GM23338 (cell line): ENCODE data around the gene PIK3AP1. TPM values are rescaled to one million over a fixed set of nuclear protein-coding genes. Genes with fewer than 3 reads are reported as not detected.

Experiments used
- ATAC-seq: fragments of 200-7000 bp; cut with Tn5 transposase; 3 replicates; pipeline ENCODE4 v1.9.1; 2020
- DNase-seq: peaks from one replicate; pipeline ENCODE4 v3.0.0-alpha.2; 2015; ENCODE audit warnings: low spot score
- H2AFZ ChIP-seq: fragments of 200-600 bp; sonication (generic); 2 replicates; pipeline ENCODE4 v1.8.0; 2016; ENCODE audit warnings: antibody characterized with exemption, mild to moderate bottlenecking, moderate library complexity
- H3F3A ChIP-seq: fragments of 200-600 bp; sonication (generic); replicated peaks from 2 replicates; pipeline ENCODE4 v1.8.0; 2017; ENCODE audit warnings: antibody characterized with exemption, mixed run types, low read depth
- H3K27ac ChIP-seq: fragments of 200-600 bp; sonication (generic); 2 replicates; pipeline ENCODE4 v1.6.1; 2016; ENCODE audit warnings: low read depth
- H3K27me3 ChIP-seq: fragments of 200-600 bp; sonication (generic); 2 replicates; pipeline ENCODE4 v1.8.0; 2016; ENCODE audit warnings: mild to moderate bottlenecking, mixed run types, moderate library complexity; ENCODE audit not compliant: insufficient read depth
- H3K36me3 ChIP-seq: fragments of 200-600 bp; sonication (generic); 2 replicates; pipeline ENCODE4 v1.8.0; 2016; ENCODE audit warnings: mild to moderate bottlenecking; ENCODE audit not compliant: insufficient read depth
- H3K4me1 ChIP-seq: fragments of 200-600 bp; sonication (generic); 2 replicates; pipeline ENCODE4 v1.8.0; 2016; ENCODE audit warnings: mild to moderate bottlenecking, moderate library complexity; ENCODE audit not compliant: insufficient read depth
- H3K4me2 ChIP-seq: fragments of 200-600 bp; sonication (generic); 2 replicates; pipeline ENCODE4 v1.7.1; 2017; ENCODE audit warnings: mixed run types
- H3K4me3 ChIP-seq: fragments of 200-600 bp; sonication (generic); 2 replicates; pipeline ENCODE4 v1.6.1; 2016; ENCODE audit warnings: mixed run types
- H3K79me2 ChIP-seq: fragments of 200-600 bp; sonication (generic); replicated peaks from 2 replicates; pipeline ENCODE4 v1.8.0; 2017; ENCODE audit warnings: mild to moderate bottlenecking; ENCODE audit not compliant: insufficient read depth
- H3K9me2 ChIP-seq: fragments of 200-600 bp; sonication (generic); 2 replicates; pipeline ENCODE4 v1.8.0; 2017; ENCODE audit not compliant: insufficient read depth
- H4K20me1 ChIP-seq: fragments of 200-600 bp; sonication (generic); replicated peaks from 2 replicates; pipeline ENCODE4 v1.8.0; 2017; ENCODE audit warnings: mild to moderate bottlenecking; ENCODE audit not compliant: insufficient read depth
- H3K27ac Mint-ChIP-seq: 2 replicates; pipeline ENCODE4 v1.8.0; 2020; ENCODE audit warnings: inconsistent platforms, mild to moderate bottlenecking, moderate library complexity, mixed read lengths
- H3K27me3 Mint-ChIP-seq: 3 replicates; pipeline ENCODE4 v1.8.0; 2022; ENCODE audit warnings: low read depth, mild to moderate bottlenecking, moderate library complexity, mixed read lengths, inconsistent platforms; ENCODE audit not compliant: insufficient read depth, poor library complexity
- H3K36me3 Mint-ChIP-seq: 3 replicates; pipeline ENCODE4 v1.8.0; 2021; ENCODE audit warnings: low read depth, mild to moderate bottlenecking, inconsistent platforms, moderate library complexity, mixed read lengths
- H3K4me1 Mint-ChIP-seq: 3 replicates; pipeline ENCODE4 v1.8.0; 2020; ENCODE audit warnings: mild to moderate bottlenecking, inconsistent platforms, mixed read lengths
- H3K4me3 Mint-ChIP-seq: 3 replicates; pipeline ENCODE4 v1.8.0; 2021; ENCODE audit warnings: moderate library complexity, mild to moderate bottlenecking, inconsistent platforms, mixed read lengths
- H3K9me3 Mint-ChIP-seq: 3 replicates; pipeline ENCODE4 v1.8.0; 2020; ENCODE audit warnings: moderate library complexity, mild to moderate bottlenecking, inconsistent platforms, mixed read lengths
- EZH2phosphoT487 ChIP-seq: fragments of 200-600 bp; sonication (generic); IDR thresholded peaks from one replicate; pipeline ENCODE4 v1.8.1; 2018; ENCODE audit warnings: antibody characterized with exemption; ENCODE audit not compliant: unreplicated experiment
- JUNB ChIP-seq: IDR thresholded peaks from one replicate; pipeline ENCODE4 v1.6.1; 2016; ENCODE audit warnings: antibody characterized with exemption; ENCODE audit not compliant: unreplicated experiment
- NANOG ChIP-seq: IDR thresholded peaks from 2 replicates; pipeline ENCODE4 v1.6.1; 2016; ENCODE audit warnings: antibody characterized with exemption, borderline replicate concordance
- STAT1 ChIP-seq: IDR thresholded peaks from one replicate; pipeline ENCODE4 v1.6.1; 2016; ENCODE audit warnings: antibody characterized with exemption; ENCODE audit not compliant: unreplicated experiment
- ZNF114 ChIP-seq: fragments of 250-450 bp; sonication (Bioruptor Pico); IDR thresholded peaks from 2 replicates; pipeline ENCODE4 v1.5.0; 2020; ENCODE audit warnings: mild to moderate bottlenecking, moderate library complexity
- ZNF331 ChIP-seq: fragments of 250-450 bp; sonication (Bioruptor Pico); IDR thresholded peaks from 2 replicates; pipeline ENCODE4 v1.5.0; 2020; ENCODE audit warnings: low read depth, mild to moderate bottlenecking, moderate library complexity
- polyA plus RNA-seq: library from polyadenylated mRNA; unstranded; fragments of >200 nt; fragmentation: Nextera tagmentation; extraction: Ambion mirVana; gene quantifications from 2 replicates; pipeline ENCODE4 v1.2.1, GENCODE V29; 2016
- total RNA-seq: library from RNA; depleted of rRNA; stranded (reverse); fragments of >200 nt; shearing (Covaris generic); gene quantifications from 2 replicates; pipeline ENCODE4 v1.2.3, GENCODE V29; 2014
- TF ChIP-seq, protein P1 (sequence below): fragments of 250-450 bp; sonication (Bioruptor Pico); IDR thresholded peaks from 2 replicates; pipeline ENCODE4 v1.5.0; 2020; ENCODE audit warnings: mild to moderate bottlenecking, moderate library complexity
- TF ChIP-seq, protein P2 (sequence below): IDR thresholded peaks from 2 replicates; pipeline ENCODE4 v1.6.1; 2016; ENCODE audit warnings: antibody characterized with exemption
- TF ChIP-seq, protein P3 (sequence below), 2 experiments: fragments of 200-600 bp in 1 of 2; sonication (generic) in 1 of 2; conservative IDR thresholded peaks; 2 replicates each; pipeline versions ENCODE4 v1.5.1 to v1.6.1; 2016 to 2017; ENCODE audit warnings: antibody characterized with exemption in 2 of 2, low read depth in 2 of 2, mild to moderate bottlenecking in 2 of 2, moderate library complexity in 1 of 2

The PIK3AP1 gene
- total and polyA plus RNA-seq, 2 experiments from 2014 or later, result 0.65 to 2.3 TPM

DNA sequence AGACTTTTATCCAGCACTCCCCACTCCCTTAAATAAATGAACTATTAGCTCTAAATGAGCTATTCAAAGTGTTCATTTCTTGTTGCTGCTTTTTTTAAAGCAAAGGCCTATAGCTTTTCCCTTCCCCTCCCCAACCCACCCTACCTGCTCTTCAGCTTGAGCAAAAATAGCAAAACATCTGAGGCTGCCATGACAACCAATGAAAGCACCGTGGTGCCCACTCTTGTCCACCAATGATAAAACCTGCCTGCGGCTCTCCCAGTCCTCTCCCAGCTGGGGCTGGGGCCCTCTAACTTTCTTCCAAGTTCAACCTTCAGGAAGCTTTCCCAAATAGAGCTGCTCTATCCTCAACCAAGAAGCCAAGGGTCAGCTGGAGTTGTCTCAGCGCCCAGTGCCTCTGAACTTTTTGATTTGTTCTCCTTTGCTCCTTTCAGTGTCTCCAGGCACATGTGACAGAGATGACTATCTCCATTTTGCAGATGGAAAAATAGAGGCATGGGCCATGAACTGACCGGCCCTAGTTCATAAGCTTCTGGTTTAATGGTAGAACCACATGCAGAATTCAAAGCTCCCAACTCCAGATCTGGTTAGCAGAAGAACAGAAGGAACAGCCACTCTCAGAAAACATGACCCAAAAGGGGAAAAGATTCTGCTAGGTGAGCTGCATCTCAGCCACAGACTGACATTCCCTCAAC lies 47.7 kb downstream of the PIK3AP1 start (continued):
- no peak for TF ChIP-seq EZH2phosphoT487
- TF ChIP-seq, protein P1, sequence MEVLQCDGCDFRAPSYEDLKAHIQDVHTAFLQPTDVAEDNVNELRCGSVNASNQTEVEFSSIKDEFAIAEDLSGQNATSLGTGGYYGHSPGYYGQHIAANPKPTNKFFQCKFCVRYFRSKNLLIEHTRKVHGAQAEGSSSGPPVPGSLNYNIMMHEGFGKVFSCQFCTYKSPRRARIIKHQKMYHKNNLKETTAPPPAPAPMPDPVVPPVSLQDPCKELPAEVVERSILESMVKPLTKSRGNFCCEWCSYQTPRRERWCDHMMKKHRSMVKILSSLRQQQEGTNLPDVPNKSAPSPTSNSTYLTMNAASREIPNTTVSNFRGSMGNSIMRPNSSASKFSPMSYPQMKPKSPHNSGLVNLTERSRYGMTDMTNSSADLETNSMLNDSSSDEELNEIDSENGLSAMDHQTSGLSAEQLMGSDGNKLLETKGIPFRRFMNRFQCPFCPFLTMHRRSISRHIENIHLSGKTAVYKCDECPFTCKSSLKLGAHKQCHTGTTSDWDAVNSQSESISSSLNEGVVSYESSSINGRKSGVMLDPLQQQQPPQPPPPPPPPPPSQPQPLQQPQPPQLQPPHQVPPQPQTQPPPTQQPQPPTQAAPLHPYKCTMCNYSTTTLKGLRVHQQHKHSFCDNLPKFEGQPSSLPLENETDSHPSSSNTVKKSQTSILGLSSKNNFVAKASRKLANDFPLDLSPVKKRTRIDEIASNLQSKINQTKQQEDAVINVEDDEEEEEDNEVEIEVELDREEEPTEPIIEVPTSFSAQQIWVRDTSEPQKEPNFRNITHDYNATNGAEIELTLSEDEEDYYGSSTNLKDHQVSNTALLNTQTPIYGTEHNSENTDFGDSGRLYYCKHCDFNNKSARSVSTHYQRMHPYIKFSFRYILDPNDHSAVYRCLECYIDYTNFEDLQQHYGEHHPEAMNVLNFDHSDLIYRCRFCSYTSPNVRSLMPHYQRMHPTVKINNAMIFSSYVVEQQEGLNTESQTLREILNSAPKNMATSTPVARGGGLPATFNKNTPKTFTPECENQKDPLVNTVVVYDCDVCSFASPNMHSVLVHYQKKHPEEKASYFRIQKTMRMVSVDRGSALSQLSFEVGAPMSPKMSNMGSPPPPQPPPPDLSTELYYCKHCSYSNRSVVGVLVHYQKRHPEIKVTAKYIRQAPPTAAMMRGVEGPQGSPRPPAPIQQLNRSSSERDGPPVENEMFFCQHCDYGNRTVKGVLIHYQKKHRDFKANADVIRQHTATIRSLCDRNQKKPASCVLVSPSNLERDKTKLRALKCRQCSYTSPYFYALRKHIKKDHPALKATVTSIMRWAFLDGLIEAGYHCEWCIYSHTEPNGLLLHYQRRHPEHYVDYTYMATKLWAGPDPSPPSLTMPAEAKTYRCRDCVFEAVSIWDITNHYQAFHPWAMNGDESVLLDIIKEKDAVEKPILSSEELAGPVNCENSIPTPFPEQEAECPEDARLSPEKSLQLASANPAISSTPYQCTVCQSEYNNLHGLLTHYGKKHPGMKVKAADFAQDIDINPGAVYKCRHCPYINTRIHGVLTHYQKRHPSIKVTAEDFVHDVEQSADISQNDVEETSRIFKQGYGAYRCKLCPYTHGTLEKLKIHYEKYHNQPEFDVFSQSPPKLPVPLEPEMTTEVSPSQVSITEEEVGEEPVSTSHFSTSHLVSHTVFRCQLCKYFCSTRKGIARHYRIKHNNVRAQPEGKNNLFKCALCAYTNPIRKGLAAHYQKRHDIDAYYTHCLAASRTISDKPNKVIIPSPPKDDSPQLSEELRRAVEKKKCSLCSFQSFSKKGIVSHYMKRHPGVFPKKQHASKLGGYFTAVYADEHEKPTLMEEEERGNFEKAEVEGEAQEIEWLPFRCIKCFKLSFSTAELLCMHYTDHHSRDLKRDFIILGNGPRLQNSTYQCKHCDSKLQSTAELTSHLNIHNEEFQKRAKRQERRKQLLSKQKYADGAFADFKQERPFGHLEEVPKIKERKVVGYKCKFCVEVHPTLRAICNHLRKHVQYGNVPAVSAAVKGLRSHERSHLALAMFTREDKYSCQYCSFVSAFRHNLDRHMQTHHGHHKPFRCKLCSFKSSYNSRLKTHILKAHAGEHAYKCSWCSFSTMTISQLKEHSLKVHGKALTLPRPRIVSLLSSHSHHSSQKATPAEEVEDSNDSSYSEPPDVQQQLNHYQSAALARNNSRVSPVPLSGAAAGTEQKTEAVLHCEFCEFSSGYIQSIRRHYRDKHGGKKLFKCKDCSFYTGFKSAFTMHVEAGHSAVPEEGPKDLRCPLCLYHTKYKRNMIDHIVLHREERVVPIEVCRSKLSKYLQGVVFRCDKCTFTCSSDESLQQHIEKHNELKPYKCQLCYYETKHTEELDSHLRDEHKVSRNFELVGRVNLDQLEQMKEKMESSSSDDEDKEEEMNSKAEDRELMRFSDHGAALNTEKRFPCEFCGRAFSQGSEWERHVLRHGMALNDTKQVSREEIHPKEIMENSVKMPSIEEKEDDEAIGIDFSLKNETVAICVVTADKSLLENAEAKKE (CRISPR knock-in tag), result no peak
- TF ChIP-seq, protein P2, sequence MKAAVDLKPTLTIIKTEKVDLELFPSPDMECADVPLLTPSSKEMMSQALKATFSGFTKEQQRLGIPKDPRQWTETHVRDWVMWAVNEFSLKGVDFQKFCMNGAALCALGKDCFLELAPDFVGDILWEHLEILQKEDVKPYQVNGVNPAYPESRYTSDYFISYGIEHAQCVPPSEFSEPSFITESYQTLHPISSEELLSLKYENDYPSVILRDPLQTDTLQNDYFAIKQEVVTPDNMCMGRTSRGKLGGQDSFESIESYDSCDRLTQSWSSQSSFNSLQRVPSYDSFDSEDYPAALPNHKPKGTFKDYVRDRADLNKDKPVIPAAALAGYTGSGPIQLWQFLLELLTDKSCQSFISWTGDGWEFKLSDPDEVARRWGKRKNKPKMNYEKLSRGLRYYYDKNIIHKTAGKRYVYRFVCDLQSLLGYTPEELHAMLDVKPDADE, result no peak
- no peak for TF ChIP-seq ZNF331
- no peak for TF ChIP-seq STAT1

DNA sequence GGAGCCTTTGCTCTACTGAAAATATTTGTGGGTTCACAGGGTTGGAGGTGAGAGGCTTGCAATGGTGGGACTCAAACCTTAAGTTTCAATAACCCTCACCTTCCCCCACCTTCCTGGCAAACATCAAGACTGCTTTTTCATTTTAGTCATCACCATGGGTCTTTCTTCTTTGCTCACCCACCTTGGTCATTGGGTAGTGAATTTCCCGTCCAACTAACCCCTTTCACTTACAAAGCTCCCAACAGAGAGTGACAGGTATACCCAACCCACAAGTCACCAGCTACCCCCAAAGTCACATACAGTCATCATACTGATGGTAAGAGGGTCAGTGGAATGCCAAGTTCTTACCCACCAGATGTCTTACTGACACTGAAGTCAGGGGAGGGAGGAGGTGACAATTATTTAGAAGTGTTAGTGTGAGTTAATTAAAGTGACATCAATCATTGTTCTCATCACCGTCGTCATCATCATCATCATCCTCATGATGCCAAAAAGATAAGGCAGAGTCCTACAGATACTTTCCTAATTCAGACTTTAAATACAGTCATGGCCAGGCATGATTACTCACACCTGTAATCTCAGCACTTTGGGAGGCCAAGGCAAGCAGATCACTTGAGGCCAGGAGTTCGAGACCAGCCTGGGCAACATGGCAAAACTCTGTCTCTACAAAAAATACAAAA lies 49.0 kb downstream of the PIK3AP1 start:
- no peak overlapping the region for H3K27ac Mint-ChIP-seq
- no peak overlapping the region for H3K4me2 ChIP-seq
- H3K27me3 ChIP-seq, result no peaks in the 10 kb centered on the region
- no peak overlapping the region for H3K4me3 Mint-ChIP-seq
- no peaks in the 10 kb centered on the region for H3K4me1 ChIP-seq
- H3K36me3 Mint-ChIP-seq, result no peaks in the 10 kb centered on the region
- H3K4me3 ChIP-seq, result no peak overlapping the region
- H2AFZ ChIP-seq, result no peak overlapping the region
- H4K20me1 ChIP-seq, result no peaks in the 10 kb centered on the region
- H3F3A ChIP-seq, result no peaks in the 10 kb centered on the region
- TF ChIP-seq, protein P3, sequence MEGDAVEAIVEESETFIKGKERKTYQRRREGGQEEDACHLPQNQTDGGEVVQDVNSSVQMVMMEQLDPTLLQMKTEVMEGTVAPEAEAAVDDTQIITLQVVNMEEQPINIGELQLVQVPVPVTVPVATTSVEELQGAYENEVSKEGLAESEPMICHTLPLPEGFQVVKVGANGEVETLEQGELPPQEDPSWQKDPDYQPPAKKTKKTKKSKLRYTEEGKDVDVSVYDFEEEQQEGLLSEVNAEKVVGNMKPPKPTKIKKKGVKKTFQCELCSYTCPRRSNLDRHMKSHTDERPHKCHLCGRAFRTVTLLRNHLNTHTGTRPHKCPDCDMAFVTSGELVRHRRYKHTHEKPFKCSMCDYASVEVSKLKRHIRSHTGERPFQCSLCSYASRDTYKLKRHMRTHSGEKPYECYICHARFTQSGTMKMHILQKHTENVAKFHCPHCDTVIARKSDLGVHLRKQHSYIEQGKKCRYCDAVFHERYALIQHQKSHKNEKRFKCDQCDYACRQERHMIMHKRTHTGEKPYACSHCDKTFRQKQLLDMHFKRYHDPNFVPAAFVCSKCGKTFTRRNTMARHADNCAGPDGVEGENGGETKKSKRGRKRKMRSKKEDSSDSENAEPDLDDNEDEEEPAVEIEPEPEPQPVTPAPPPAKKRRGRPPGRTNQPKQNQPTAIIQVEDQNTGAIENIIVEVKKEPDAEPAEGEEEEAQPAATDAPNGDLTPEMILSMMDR (conservative IDR thresholded peaks at IDR 0.05; ENCODE audit: low read depth in 2 of 2), result no peak
- TF ChIP-seq ZNF114 (no peak), NANOG (no peak), JUNB (no peak), EZH2phosphoT487 (no peak)
- TF ChIP-seq, protein P2, result no peak
- no peak overlapping the region for H3K27ac ChIP-seq
- DNase-seq (no peak), ATAC-seq (no peak)
- H3K79me2 ChIP-seq, result no peaks in the 10 kb centered on the region
- peaks cover 7% of the 10 kb centered on the region; the same call in 2 of the 3 replicates for H3K4me1 Mint-ChIP-seq
- H3K27me3 Mint-ChIP-seq, result peaks cover 1% of the 10 kb centered on the region
- peaks cover 6% of the 10 kb centered on the region for H3K9me2 ChIP-seq
- H3K36me3 ChIP-seq, result no peaks in the 10 kb centered on the region
- H3K9me3 Mint-ChIP-seq, result no peaks in the 10 kb centered on the region
